Activated T-helper 1 cell treated with anti-CD3 and anti-CD28 coated beads, Interleukin-2, amount 50 U/mL, for 16 hours (primary cell): Measurements from ENCODE around the gene PTAFR.

Experiments used
- DNase-seq, 2 donors: peaks; one replicate each; pipeline ENCODE4 v3.0.0-alpha.2; 2020; ENCODE audit warnings: low read depth in 1 of 2, low spot score in 1 of 2

The PTAFR gene

DNA sequence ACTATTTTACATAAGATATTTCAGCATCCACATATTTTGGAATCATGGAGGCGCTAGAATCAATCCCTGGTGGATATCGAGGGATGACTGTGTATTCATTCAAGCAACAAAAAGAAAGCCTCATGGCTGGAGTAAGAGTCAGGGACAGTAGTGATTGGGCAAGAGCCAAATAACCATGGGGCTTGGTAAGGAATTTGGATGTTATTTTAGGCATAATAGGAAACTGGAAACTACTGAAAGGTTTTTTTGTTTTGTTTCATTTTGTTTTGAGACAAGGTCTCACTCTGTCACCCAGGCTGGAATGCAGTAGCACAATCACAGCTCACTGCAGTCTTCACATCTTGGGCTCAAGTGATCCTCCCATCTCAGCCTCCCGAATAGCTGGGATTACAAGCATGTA, 54.3 kb downstream of the PTAFR start:
- no peak for DNase-seq

DNA sequence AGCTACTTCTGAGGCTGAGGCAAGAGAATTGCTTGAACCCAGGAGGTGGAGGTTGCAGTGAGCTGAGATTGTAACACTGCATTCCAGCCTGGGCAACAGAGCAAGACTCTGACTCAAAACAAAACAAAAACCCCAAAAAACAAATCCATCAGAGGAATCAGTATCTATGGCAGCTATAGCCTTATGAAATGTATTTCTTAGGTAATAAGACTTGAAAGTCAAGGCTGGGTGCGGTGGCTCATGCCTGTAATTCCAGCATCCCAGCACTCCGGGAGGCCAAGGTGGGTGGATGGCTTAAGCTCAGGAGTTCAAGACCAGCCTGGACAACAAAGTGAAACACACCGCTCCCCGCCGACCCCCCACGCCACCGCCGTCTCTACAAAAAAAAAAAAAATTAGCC, 56.9 kb downstream of the PTAFR start:
- DNase-seq = no peak

DNA sequence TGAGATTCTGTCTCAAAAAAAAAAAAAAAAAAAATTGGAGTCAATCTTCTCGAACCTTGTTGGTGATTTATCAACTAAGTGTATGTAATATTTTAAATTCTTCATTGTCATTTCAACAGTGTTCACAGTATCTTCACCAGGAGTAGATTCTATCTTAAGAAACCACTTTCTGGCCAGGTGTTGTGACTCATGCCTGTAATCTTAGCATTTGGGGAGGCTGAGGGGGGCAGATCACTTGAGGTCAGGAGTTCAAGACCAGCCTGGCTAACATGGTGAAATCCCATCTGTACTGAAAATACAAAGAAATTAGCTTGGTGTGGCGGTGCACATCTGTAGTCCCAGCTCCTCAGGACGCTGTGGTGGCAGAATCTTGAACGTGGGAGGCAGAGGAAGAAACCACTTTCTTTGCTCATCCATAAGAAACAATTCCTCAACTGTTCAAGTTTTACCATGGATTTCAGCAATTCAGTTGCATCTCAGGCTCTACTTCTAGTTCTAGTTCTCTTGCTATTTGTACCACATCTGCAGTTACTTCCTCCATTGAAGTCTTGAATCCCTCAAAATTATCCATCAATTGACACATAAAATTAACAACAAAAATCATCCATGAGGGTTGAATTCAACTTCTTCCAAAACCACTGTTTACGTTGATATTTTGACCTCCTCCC, 57.7 kb downstream of the PTAFR start:
- no peak for DNase-seq

DNA sequence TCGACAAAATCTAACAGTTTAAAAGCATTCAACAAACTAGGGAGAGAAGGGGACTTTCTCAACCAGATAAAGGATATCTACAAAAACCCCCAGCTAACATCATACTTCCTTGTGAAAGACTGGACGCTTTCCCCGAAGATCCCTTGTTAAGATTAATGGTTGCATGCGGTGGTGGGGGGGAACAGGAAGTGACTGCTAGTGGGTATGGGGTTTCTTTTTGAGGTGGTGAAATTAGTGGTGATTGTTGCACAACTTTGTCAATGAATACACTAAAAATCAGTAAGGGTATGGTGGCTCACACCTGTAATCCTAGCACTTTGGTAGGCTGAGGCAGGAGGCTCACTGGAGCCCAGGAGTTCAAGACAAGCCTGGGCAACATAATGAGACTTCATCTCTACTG, 61.2 kb downstream of the PTAFR start:
- DNase-seq = peak in 1 of 2 donors; percentile 13

DNA sequence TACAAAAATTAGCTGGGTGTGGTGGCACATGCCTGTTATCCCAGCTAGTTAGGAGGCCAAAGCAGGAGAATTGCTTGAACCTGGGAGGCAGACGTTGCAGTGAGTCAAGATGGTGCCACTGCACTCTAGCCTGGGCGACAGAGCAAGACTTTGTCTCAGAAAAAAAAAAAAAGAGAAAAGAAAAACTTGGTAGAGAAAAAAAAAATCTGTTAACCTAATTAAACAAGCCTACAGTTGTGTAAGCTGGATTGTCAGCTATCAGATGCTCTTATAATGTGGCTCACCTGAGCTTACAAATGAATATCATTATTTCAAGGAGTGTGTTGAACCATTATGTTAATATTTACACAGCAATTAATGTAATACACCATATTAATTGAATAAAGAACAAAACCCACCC, 61.6 kb downstream of the PTAFR start:
- no peak for DNase-seq

DNA sequence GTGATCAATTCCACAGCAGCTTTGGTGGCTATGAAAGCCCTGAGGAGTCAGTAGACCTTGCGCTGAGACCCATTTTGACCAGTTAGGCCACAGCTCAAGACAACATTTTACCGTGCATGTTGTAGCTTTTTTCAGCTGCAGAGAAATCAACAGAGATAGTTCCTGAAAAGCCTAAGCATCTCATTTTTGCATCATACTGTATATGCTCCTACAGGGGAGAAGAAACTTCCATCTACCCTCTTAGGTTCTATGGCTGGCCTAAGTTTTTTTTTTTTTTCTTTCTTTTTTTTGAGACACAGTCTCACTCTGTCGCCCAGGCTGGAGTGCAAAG, 63.3 kb downstream of the PTAFR start:
- DNase-seq = no peak

DNA sequence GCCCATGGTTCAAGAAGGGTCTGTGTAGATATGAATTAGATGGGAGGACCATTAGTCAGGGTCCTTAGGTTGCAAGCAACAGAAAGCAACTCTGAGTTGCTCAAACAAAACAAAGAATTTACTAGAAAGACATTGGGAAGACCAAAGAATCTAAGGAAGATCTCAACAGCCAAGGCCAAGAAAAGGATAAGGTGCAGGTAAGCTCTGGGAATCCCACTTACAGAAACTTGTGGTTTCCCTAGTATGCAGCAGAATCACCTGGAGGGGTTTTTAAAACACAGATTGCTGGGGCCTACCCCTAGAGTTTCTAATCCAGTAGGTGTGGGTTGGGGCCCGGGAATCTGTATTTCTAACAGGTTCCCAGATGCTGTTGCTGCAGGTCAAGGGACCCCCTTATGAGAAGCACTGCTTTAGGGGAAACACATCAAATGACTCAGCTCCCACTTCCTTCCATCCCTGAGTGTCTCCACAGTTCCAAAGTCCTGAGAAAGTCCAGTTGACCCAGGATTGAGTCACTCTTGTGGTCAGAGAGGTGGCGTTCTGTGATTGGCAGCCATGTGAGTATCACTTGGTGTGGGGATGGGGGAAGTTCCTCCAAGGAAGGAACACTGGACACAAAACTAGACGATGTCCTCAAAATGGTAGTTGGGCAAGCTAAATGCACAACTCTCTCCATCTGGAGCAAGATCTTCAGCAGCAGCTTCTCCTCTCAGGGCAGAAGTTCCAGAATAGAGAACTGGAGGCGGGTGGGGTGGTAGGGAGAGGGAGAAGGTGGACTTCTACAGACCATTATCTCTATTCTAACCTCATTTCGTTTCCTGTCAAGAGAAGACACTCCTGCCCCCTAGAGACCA, 63.9 kb downstream of the PTAFR start:
- no peak for DNase-seq

DNA sequence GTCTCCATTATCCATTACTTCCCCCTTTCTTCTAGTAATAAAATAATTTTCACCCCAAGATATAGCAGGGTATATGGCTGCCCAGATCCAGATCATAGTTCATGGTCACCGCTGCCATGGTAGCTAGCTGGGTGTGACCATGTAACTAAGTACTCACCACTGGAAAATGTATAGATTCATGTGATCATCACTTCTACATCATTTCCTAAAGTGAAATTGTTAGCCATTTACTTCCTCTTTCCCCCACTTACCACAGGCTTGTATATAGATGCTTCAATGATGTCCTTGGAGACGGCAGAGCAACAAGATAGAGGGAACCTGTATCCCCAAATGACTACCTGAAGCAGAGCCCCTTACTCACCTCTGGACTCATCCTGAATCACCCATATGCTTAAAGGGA, 65.3 kb downstream of the PTAFR start:
- no peak for DNase-seq

DNA sequence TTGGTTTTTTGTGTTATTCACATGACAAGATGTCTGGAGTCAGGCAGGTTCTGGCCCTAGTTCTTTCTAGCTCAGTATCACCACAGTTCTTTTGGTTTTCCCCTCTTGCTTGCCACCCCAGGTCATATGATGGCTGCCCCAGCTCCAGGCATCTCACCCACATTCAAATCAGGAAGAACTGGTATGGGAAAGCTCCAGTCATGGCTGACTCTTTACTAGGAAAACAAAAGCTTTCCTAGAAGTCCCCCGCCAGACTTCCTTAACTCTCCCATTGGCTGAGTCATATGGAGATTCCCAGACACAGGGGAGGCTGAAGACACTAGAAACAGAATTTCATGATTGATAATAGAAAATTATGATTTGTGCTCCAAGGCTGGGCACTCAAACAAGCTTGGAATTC, 65.9 kb downstream of the PTAFR start:
- DNase-seq = no peak

DNA sequence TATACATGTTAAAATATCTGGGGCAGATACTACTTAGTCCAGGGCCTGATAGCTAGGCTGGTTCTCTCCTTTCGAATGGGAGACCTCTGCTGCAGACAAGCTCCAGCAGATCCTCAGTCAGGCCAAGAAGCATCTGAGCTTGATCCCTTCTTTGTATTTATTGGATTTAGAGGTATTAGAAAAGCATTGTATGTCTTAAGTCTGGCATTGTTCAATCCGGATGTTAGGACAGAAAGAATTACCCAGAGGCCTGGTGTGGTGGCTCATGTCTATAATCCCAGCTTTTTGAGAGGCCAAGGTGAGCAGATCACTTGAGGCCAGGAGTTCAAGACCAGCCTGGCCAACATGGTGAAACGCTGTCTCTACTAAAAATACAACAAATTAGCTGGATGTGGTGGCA, 66.9 kb downstream of the PTAFR start:
- no peak for DNase-seq

DNA sequence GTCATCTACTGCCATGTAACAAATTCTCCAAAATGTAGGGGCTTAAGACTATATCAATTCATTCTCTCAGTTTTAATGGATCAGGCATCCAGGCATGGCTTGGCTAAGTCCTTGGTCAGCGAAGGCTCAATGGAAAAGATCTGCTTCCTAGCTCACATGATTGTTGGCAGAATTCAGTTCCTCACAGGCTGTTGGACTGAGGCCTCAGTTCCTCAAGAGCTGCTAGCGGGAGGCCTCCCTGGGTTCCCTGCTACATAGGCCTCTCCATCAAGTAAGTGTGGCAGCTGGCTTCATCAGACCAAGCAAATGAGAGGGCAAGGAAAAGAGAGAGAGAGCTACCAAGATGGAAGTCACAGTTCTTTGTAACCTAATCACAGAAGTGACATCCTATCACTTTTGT, 68.5 kb downstream of the PTAFR start:
- DNase-seq = no peak

DNA sequence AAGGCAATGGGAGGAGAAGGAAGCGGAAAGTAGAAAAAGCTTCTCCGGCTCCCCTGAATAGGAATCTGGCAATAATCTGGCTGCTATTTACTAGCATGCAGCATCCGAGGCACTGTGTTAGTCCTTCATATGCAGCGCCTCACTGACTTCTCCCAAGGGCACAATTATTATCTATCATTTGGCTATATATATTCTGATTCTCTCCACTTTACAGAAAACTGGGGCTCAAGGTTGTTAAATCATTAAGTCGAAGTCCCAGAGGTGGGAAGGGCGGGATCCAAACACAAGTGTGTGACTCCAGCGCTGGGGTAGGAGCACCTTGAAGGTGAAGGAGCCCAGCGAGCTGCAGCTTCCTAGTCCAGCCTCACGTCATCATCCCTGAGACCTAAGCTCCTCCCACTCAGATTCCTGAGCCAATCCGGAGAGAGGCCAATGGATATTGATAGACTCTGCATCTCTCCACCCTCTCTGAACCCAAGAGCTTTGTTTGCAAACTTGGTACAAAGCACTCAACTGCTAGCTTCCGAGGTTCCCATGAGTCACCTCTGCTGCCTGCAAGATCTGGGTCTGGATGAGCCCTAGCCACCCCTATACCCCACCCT, 71.5 kb downstream of the PTAFR start:
- no peak for DNase-seq

DNA sequence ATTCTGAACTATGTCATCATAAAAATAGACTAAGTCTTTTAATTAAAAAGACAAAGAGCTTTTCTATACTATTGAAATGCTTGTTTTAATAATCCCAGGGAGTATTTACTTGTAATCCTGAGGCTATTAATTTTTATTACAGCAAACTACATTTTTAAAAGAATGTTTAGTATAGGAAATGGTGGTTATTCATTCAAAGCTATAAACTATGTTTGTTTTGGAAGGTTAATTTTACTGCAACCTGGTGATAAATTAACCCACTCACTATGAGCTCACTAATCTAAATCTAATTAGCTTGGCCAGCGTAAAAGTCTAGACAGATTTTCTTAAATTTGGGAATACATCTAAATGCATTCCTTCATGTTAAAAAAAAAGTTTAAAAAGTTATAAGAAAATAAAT, 74.3 kb downstream of the PTAFR start:
- no peak for DNase-seq

DNA sequence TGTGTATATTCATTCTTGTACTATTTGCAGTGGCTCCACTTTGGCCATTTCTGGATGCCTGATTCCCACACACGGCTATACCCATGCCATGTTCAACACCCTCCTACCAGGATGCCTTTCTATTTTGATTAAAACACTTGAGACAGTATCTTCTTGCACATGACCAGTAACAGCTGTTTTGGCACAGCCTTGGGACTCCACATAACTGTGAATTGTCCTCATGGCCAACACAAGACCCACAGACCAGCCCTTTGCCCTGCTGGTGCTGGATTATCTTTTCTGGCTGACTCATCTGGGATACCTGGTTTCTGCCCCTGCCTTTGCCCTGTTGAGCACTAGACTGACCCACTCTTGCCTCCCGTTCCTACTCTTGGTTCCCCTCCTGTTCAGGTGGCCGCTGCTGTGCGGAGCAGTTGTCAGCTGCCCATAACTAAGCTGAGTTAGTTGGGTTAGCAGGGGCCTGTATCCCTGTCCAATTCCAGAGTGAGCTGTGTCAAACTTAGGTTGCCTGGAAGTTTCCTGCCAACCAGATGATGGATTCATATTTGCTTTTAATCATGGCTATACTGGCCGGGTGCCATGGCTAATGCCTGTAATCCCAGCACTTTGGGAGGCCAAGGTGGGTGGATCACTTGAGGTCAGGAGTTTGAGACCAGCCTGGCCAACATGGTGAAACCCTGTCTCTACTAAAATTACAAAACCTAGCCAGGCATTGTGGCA, 77.3 kb downstream of the PTAFR start:
- no peak for DNase-seq
